Thyroid gland (tissue), 4 donors: ENCODE measurements around the gene PUSL1. TPM values are rescaled to one million over a fixed set of nuclear protein-coding genes. Genes with fewer than 3 reads are reported as not detected.

Experiments used
- DNase-seq, 2 donors: peaks; one replicate each; pipeline ENCODE4 v3.0.0-alpha.2; 2019
- H3K27ac ChIP-seq, 3 donors: fragments of 200-600 bp; sonication (generic); 1 replicate in 2 of 3; 2 replicates in 1 of 3; pipeline ENCODE4 v1.5.1; 2016 to 2019; ENCODE audit warnings: mild to moderate bottlenecking in 1 of 3, moderate library complexity in 1 of 3
- H3K27me3 ChIP-seq: fragments of 200-600 bp; sonication (generic); one replicate; pipeline ENCODE4 v1.5.1; 2019
- H3K36me3 ChIP-seq, 2 donors: fragments of 200-600 bp; sonication (generic); one replicate each; pipeline ENCODE4 v1.5.1; 2016 to 2019
- H3K4me1 ChIP-seq, 2 donors: fragments of 200-600 bp; sonication (generic); one replicate each; pipeline ENCODE4 v1.5.1; 2017 to 2019
- H3K4me3 ChIP-seq, 3 donors: fragments of 200-600 bp; sonication (generic); replicated peaks in 1 of 3; 1 replicate in 2 of 3; 2 replicates in 1 of 3; pipeline ENCODE4 v1.5.1; 2016; ENCODE audit warnings: mild to moderate bottlenecking in 1 of 3
- H3K9me3 ChIP-seq: fragments of 200-600 bp; sonication (generic); one replicate; pipeline ENCODE4 v1.5.1; 2017
- CTCF ChIP-seq, 6 experiments: fragments of 200-600 bp in 3 of 6; fragments of 450-650 bp in 3 of 6; sonication (generic) in 3 of 6; IDR thresholded peaks; one replicate each; pipeline ENCODE4 v1.5.1; 2016 to 2019; ENCODE audit warnings: antibody characterized with exemption in 6 of 6, mild to moderate bottlenecking in 2 of 6, inconsistent platforms in 1 of 6, moderate library complexity in 1 of 6
- POLR2A ChIP-seq, 2 donors: fragments of 450-650 bp; IDR thresholded peaks; one replicate each; pipeline ENCODE4 v1.6.1; 2017; ENCODE audit warnings: antibody characterized with exemption in 2 of 2, mild to moderate bottlenecking in 2 of 2, moderate library complexity in 1 of 2
- WGBS, 2 donors: methylation state at CpG; one replicate each; pipeline ENCODE4 v1.1.5; 2017; 5-methylcytosine and 5-hydroxymethylcytosine counted together
- intact Hi-C: fragments of 100-400 bp; cut with DNase I; formaldehyde crosslinking; loops from one replicate; pipeline ENCODE4 v1.15.1; 2023
- total RNA-seq, 4 donors: library from RNA; depleted of rRNA; stranded (reverse); fragments of >200 nt; gene quantifications; one replicate each; pipeline ENCODE4 v1.2.3, GENCODE V29; 2016

PUSL1 gene
- total RNA-seq, 4 donors from 2014 or later = 24.0 to 41.4 (median 28.0) TPM

GRCh38 chr1:1267488-1268283, 40.7 kb upstream of the PUSL1 start:
- peaks cover 20 to 26% of the 10 kb centered on the region in 2 donors for H3K4me1 ChIP-seq
- TF ChIP-seq POLR2A (IDR thresholded peaks at IDR 0.05) (no peak), CTCF (IDR thresholded peaks at IDR 0.05) (no peak)
- H3K36me3 ChIP-seq = peaks cover 7 to 29% of the 10 kb centered on the region in 2 donors
- no peak overlapping the region for H3K4me3 ChIP-seq
- no peaks in the 10 kb centered on the region for H3K9me3 ChIP-seq
- H3K27ac ChIP-seq = no peak overlapping the region
- H3K27me3 ChIP-seq = no peaks in the 10 kb centered on the region
- intact Hi-C loops = no loop called here
- DNase-seq = no peak
- 95 to 97% methylated on average over 36 to 39 of the region's 39 CpGs for WGBS, 2 donors

GRCh38 chr1:1268284-1268682, 40.1 kb upstream of the PUSL1 start:
- no peak for DNase-seq
- no peak overlapping the region for H3K27ac ChIP-seq
- H3K36me3 ChIP-seq = peaks cover under 1 to 23% of the 10 kb centered on the region in 2 donors
- WGBS, 2 donors = 95 to 97% methylated on average over 8 to 13 of the region's 13 CpGs
- no peaks in the 10 kb centered on the region for H3K27me3 ChIP-seq
- H3K4me3 ChIP-seq = no peak overlapping the region
- no peaks in the 10 kb centered on the region for H3K9me3 ChIP-seq
- peaks cover 22 to 28% of the 10 kb centered on the region in 2 donors for H3K4me1 ChIP-seq
- TF ChIP-seq CTCF (IDR thresholded peaks at IDR 0.05) (no peak), POLR2A (IDR thresholded peaks at IDR 0.05) (no peak)
- intact Hi-C loops = no loop called here

GRCh38 chr1:1270813-1271212, 37.6 kb upstream of the PUSL1 start:
- no peaks in the 10 kb centered on the region for H3K9me3 ChIP-seq
- no peak for DNase-seq
- TF ChIP-seq POLR2A (IDR thresholded peaks at IDR 0.05) = no peak
- no peak for TF ChIP-seq CTCF (IDR thresholded peaks at IDR 0.05)
- 25 to 44% methylated on average over 5 to 7 of the region's 7 CpGs for WGBS, 2 donors
- no peak overlapping the region for H3K27ac ChIP-seq
- H3K4me1 ChIP-seq = peaks cover 29 to 34% of the 10 kb centered on the region in 2 donors
- H3K4me3 ChIP-seq = peak overlapping the region in 1 of 3 donors; percentile 13
- no peaks in the 10 kb centered on the region for H3K27me3 ChIP-seq
- H3K36me3 ChIP-seq = peaks cover 0 to 13% of the 10 kb centered on the region in 2 donors
- intact Hi-C loops = loop anchor here (10.0 kb wide), 1 partner anchor 54 kb away; the partner anchor contains the start of genes CPTP and INTS11

- peak overlapping the region in 1 of 3 donors; percentile 45 for H3K27ac ChIP-seq
- TF ChIP-seq POLR2A (IDR thresholded peaks at IDR 0.05) = no peak
- no peak for TF ChIP-seq CTCF (IDR thresholded peaks at IDR 0.05)
- peaks cover 0 to 3% of the 10 kb centered on the region in 2 donors for H3K36me3 ChIP-seq
- no peaks in the 10 kb centered on the region for H3K27me3 ChIP-seq
- DNase-seq = no peak
- WGBS, 2 donors = 42 to 68% methylated on average over 17 to 35 of the region's 43 CpGs
- peak overlapping the region; percentile 79 to 98 (median 85) for H3K4me3 ChIP-seq
- no peaks in the 10 kb centered on the region for H3K9me3 ChIP-seq
- H3K4me1 ChIP-seq = peaks cover 29 to 34% of the 10 kb centered on the region in 2 donors
- intact Hi-C loops = loop anchor here (10.0 kb wide), 1 partner anchor 52 kb away; the partner anchor contains the start of genes CPTP and INTS11
These were observed 35.8 kb upstream of the PUSL1 start for GRCh38 chr1:1272341-1273208.
